Putamen (tissue), 1 donor: Measurements from ENCODE around the gene ZNF385A.

ENCODE experiments used
- DNase-seq: peaks from one replicate; pipeline ENCODE4 v3.0.0-alpha.2; 2016; ENCODE audit warnings: low spot score

Gene ZNF385A

GRCh38 chr12:54415221-54415929, 30.8 kb upstream of the ZNF385A start:
- DNase-seq, result no peak

GRCh38 chr12:54413284-54414190, 29.0 kb upstream of the ZNF385A start:
- no peak for DNase-seq

GRCh38 chr12:54412786-54413185, 28.3 kb upstream of the ZNF385A start:
- DNase-seq, result no peak

- DNase-seq, result no peak
These were observed 27.8 kb upstream of the ZNF385A start for GRCh38 chr12:54412348-54412747.

GRCh38 chr12:54411391-54412241, 27.1 kb upstream of the ZNF385A start:
- DNase-seq, result no peak

GRCh38 chr12:54409267-54409666, 24.7 kb upstream of the ZNF385A start:
- no peak for DNase-seq

- DNase-seq, result no peak
These were observed 22.8 kb upstream of the ZNF385A start for GRCh38 chr12:54407183-54407905.

GRCh38 chr12:54405573-54405972, 21.0 kb upstream of the ZNF385A start:
- no peak for DNase-seq

- no peak for DNase-seq
These were observed 20.6 kb upstream of the ZNF385A start for GRCh38 chr12:54405106-54405505.

GRCh38 chr12:54404061-54405004, 19.8 kb upstream of the ZNF385A start:
- DNase-seq, result no peak

- no peak for DNase-seq
These were observed 16.6 kb upstream of the ZNF385A start for GRCh38 chr12:54401119-54401518.

GRCh38 chr12:54398995-54399793, 14.7 kb upstream of the ZNF385A start:
- peak; percentile 79 for DNase-seq

GRCh38 chr12:54398218-54398617, 13.7 kb upstream of the ZNF385A start:
- no peak for DNase-seq

GRCh38 chr12:54397157-54397556, 12.6 kb upstream of the ZNF385A start:
- no peak for DNase-seq

GRCh38 chr12:54395545-54395944, 11.0 kb upstream of the ZNF385A start:
- DNase-seq, result no peak

GRCh38 chr12:54394986-54395385, 10.5 kb upstream of the ZNF385A start:
- DNase-seq, result no peak

- DNase-seq, result no peak
These were observed 9.8 kb upstream of the ZNF385A start for GRCh38 chr12:54394281-54394719.

GRCh38 chr12:54393743-54394142, 9.2 kb upstream of the ZNF385A start:
- no peak for DNase-seq

- no peak for DNase-seq
These were observed 8.7 kb upstream of the ZNF385A start for GRCh38 chr12:54393207-54393609.
